ENCODE data around the gene ANAPC2.

The ANAPC2 gene

DNA sequence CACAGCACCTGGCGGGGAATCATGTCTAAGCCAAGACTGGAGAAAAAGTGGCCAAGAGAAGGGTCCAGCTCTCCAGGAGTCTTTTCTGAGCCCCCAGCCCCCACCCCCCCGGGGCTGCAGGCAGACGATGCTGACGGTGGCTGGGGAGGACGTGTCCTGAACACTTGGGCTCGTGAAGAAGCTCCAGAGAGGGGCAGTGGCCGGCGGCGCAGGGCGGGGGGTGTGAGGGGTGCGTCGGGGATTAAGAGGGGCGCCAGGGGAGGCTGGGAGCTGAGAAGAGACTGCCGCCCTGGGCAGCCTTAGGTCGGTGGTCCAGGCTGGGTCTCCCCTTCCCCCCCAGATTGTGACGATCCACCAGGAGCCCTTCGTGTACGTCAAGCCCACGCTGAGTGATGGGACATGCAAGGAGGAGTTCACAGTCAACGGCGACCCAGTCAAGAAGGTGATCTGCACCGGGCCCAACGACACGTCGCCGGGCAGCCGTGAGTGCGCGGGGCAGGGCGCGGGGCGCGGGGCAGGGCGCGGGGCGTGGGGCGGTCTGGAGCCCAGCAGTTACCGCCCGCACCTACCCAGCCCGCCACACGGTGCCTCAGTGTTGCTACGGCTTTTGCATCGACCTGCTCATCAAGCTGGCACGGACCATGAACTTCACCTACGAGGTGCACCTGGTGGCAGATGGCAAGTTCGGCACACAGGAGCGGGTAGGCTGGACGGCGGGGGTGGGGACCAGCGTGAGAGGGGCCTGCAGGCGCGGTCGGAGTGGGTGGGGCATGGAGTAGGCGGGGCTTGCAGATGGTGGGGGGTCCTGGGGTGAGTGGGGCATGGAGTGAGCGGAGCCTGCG lies 27.4 kb downstream of the ANAPC2 start:
- no peak for DNase-seq

- no peak for DNase-seq
These were observed 28.3 kb downstream of the ANAPC2 start for GRCh38 chr9:137160054-137160425.

DNA sequence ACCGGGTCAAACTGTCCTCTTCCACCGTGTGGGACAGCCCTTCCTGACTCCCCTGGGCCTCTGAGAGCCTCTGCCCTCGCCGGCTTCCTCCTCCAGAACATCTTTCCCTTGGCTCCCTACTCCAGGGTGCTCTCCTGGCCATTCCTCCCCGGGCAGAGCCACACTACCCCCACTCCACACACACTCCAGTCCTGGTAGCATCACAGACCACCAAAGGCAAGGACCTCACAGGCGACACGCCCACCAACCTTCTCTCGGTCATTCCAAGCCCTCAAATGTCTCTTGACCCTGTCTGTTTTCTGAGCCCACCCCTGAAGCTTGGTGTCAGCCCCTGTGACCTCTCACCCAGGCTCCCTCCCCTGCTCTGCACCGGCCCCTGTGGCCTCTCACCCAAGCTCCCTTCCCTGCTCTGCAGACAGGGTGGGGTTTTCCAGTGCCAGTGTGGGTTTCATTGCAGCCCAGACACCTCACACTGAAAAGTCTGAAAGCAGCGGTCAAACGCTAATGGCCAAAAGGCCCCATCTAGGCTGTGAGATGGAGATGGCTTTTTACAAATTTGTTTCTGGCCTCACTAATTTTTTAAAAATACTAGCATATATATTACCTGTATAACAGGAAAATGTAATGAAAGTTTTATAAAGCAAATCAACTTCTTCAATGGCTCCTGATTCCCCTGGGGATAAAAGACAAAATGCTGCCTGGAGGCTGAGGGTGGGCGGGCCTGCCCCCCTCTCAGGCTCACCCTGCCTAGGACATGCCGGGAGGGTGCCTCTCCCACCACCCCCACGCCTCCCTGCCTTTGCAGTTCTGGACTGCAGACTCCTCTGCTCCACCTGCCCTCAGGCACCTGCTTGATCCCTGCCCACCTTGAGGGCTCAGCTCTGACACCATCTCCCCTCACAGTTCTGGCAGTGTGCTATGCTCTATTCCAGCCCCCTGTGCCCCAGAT lies 29.0 kb downstream of the ANAPC2 start:
- DNase-seq = no peak

DNA sequence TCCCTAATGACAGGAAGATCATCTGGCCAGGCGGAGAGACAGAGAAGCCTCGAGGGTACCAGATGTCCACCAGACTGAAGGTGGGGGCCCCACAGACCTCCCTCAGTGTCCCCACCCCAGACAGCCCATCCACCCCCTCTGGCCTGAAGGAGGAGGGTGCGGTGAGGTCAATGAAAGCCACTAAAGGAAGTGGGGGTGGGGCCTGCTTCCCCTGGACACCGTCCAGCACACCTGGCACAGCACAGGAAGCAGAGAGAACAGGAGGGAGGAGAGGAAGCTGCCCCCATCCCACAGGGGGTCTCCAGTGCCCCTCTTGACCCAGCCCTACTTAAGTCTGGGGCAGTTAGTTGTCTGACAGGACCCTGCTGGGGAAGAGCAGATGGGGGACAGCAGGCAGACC lies 29.7 kb downstream of the ANAPC2 start:
- DNase-seq = no peak

DNA sequence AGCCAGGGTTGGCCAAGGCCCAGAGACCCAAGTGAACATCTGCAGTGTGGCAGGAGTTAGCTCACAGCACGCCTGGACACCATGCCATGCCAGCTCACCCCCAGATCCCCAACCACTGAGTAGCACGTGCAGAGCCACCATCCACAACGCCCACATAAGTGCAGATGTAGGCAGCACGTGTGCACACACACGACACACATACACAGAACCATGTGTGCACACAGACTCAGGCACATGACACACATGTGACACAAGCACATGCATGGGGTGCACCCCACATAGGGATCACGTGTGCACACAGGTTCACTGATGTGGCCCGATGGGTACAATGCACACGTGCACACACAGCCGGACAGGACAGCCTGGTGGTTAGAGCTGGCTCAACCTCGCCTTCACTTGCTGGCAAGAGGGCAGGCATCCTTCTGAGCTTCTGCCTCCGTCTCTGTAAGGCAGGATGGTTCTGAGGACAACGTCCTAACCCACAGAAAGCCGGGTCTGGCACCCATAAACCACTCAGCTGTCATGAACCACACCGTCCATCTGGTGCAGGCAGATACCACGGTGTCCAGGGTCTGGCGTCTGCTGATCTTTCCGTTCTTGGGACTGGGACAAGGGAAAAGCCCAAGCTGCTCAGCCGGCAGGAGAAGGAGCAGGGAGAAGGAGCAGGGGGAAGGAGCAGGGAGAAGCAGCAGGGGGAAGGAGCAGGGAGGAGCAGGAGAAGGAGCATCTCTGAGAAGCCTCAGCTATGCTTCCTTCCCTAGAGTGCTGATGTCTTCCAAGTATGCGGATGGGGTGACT lies 30.5 kb downstream of the ANAPC2 start:
- no peak for DNase-seq

- DNase-seq = no peak
These were observed 31.6 kb downstream of the ANAPC2 start for GRCh38 chr9:137156567-137157375.

DNA sequence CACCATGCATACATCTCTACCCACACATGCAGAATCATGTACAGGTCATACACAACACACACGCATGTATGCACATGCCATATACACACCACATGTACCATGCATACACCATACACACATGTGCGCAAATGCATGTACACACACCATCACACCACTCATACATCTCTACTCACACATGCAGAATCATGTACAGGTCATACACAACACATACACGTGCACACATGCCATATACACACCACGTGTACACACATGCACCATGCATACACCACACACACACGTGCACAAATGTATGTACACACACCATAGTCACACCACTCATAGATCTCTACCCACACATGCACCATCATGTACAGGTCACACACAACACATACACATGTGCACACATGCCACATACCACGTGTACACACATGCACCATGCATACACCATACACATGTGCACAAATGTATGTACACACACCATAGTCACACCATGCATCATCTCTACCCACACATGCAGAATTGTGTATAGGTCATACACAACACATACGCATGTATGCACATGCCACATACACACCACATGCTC lies 35.4 kb downstream of the ANAPC2 start:
- no peak for DNase-seq

- no peak for DNase-seq
These were observed 37.5 kb downstream of the ANAPC2 start for GRCh38 chr9:137150617-137151457.

GRCh38 chr9:137149942-137150616 lies 38.3 kb downstream of the ANAPC2 start:
- DNase-seq = no peak

GRCh38 chr9:137149363-137149762 lies 39.0 kb downstream of the ANAPC2 start:
- no peak for DNase-seq

GRCh38 chr9:137148661-137149060 lies 39.7 kb downstream of the ANAPC2 start:
- no peak for DNase-seq

DNA sequence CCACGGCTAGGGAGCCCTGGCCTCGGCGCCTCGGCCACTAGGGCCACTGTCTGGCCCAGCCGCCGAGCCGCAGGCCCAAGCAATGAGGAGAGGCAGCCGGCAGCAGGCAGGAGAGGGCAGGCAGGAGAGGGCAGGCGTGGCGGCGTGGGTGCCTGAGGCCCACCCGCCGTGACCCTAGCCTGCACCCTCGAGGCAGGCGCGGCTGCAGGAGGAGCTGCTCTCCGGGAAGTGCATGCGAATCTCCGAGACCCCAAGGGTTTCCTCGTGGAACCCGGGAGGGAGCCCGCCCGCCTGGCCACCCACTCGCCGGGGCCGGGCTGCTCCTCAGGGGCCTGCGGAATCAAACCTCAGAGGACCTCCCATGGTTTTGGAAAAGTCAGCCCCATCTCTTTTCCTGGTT lies 40.1 kb downstream of the ANAPC2 start:
- no peak for DNase-seq

GRCh38 chr9:137147793-137148160 lies 40.6 kb downstream of the ANAPC2 start:
- DNase-seq = no peak

GRCh38 chr9:137147091-137147792 lies 41.1 kb downstream of the ANAPC2 start:
- DNase-seq = no peak

DNA sequence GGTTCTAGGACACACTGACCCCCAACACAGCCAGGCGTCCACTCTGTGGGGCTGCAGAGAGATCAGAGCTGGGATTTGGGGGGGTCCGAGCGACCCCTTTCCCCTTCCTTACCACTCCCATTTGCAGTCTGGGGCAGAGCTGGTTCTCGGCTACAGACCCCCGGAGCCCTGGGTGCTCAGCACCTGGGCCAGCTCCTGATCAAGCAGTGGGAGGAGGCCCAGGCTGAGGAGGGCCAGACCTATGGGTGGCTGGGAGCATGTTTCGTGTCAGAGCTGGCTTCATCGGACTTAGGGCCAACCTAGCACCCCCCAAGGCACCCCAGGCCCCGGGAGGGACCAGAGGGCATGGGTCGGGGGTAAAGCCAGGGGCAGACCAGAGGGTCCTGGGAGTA lies 41.8 kb downstream of the ANAPC2 start:
- no peak for DNase-seq

DNA sequence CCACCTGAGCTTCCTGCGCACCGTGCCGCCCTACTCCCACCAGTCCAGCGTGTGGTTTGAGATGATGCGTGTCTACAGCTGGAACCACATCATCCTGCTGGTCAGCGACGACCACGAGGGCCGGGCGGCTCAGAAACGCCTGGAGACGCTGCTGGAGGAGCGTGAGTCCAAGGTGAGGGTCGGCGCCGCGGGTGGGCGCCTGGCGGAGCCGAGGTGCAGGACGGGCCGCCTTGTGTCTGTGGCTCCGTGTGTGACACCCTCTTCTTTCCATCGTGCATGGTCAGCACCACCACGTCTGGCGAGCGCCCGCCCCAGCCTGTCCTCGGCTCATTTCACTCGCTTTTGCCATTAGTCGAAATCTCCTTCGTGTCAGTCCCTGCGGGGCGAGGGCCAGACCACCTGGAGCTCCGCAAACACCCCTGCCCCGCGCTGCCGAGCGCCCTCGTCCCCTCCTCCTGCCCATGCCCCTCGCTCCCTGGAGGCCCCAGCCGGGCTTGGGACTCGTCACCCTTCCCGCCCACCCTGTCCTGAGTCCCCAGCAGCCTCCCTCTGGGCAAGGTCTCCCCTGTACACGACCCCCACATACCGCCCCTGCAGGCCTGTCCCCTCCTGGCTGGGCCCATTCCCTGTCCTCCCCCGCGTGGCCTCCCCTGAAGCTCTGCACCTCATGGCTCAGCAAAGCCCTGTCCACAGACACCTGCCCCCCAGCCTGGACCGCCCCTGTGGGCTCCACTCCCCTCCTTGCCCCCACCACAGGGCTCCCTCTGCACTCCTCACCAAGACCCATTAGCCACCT lies 42.4 kb downstream of the ANAPC2 start:
- DNase-seq = no peak

GRCh38 chr9:137143459-137143858 lies 44.9 kb downstream of the ANAPC2 start:
- no peak for DNase-seq

- DNase-seq = no peak
These were observed 46.1 kb downstream of the ANAPC2 start for GRCh38 chr9:137141976-137142936.

All from kidney glomerular epithelial cell (primary cell).